Measurements from ENCODE around the gene FAM98B. TPM values are rescaled to one million over a fixed set of nuclear protein-coding genes. Genes with fewer than 3 reads are reported as not detected.

The FAM98B gene
- total and polyA plus RNA-seq, 9 of the 15 experiments (the other 6 are each of a cell fraction or from before 2014, with no cell fraction given) = 3.1 to 42.0 (median 9.4) TPM

GRCh38 chr15:38453971-38454695 is at the start of gene FAM98B (continued):
- TF ChIP-seq RBBP5 (IDR thresholded peaks at IDR 0.05; ENCODE audit: borderline replicate concordance, insufficient read depth, low read length, poor library complexity, severe bottlenecking) (peak; percentile 98), SIN3A (IDR thresholded peaks at IDR 0.05; ENCODE audit: borderline replicate concordance in 2 of 2, control insufficient read depth in 1 of 2, low read depth in 2 of 2, low read length in 2 of 2) (peak; percentile 51 to 65; a peak in 2 of 4 replicates), ZNF507 (tag; conservative IDR thresholded peaks at IDR 0.05) (no peak), BRD4 (IDR thresholded peaks at IDR 0.05) (no peak), SMC3 (conservative IDR thresholded peaks at IDR 0.05; ENCODE audit: insufficient read depth, low read depth, low read length) (0 out of 2 replicates have a peak, but pooled peaks have one; percentile 2), PTRF (tag; IDR thresholded peaks at IDR 0.05) (no peak), NKRF (IDR thresholded peaks at IDR 0.05; ENCODE audit: borderline replicate concordance) (peak; percentile 79; the same call in 1 of the 2 replicates), SAFB (IDR thresholded peaks at IDR 0.05; ENCODE audit: borderline replicate concordance, low read depth, low read length) (no peak), CBX5 (IDR thresholded peaks at IDR 0.05; ENCODE audit: borderline replicate concordance, low read depth) (peak; percentile 60; the same call in 1 of the 2 replicates), ZNF644 (tag; IDR thresholded peaks at IDR 0.05; ENCODE audit: low read depth) (no peak), CSDE1 (IDR thresholded peaks at IDR 0.05) (peak in 1 of 2 experiments; percentile 43; a peak in 1 of 4 replicates), TBL1XR1 (IDR thresholded peaks at IDR 0.05; ENCODE audit: low read length in 2 of 2) (peak; percentile 33 to 54; a peak in 1 of 4 replicates), NR4A1 (CRISPR knock-in tag; IDR thresholded peaks at IDR 0.05) (0 out of 2 replicates have a peak, but pooled peaks have one; percentile 24), NR4A1 (tag; IDR thresholded peaks at IDR 0.05) (peak; percentile 77), SOX6 (IDR thresholded peaks at IDR 0.05) (peak; percentile 32), ZNF217 (CRISPR knock-in tag; IDR thresholded peaks at IDR 0.05) (no peak)
- TF ChIP-seq, protein P1, sequence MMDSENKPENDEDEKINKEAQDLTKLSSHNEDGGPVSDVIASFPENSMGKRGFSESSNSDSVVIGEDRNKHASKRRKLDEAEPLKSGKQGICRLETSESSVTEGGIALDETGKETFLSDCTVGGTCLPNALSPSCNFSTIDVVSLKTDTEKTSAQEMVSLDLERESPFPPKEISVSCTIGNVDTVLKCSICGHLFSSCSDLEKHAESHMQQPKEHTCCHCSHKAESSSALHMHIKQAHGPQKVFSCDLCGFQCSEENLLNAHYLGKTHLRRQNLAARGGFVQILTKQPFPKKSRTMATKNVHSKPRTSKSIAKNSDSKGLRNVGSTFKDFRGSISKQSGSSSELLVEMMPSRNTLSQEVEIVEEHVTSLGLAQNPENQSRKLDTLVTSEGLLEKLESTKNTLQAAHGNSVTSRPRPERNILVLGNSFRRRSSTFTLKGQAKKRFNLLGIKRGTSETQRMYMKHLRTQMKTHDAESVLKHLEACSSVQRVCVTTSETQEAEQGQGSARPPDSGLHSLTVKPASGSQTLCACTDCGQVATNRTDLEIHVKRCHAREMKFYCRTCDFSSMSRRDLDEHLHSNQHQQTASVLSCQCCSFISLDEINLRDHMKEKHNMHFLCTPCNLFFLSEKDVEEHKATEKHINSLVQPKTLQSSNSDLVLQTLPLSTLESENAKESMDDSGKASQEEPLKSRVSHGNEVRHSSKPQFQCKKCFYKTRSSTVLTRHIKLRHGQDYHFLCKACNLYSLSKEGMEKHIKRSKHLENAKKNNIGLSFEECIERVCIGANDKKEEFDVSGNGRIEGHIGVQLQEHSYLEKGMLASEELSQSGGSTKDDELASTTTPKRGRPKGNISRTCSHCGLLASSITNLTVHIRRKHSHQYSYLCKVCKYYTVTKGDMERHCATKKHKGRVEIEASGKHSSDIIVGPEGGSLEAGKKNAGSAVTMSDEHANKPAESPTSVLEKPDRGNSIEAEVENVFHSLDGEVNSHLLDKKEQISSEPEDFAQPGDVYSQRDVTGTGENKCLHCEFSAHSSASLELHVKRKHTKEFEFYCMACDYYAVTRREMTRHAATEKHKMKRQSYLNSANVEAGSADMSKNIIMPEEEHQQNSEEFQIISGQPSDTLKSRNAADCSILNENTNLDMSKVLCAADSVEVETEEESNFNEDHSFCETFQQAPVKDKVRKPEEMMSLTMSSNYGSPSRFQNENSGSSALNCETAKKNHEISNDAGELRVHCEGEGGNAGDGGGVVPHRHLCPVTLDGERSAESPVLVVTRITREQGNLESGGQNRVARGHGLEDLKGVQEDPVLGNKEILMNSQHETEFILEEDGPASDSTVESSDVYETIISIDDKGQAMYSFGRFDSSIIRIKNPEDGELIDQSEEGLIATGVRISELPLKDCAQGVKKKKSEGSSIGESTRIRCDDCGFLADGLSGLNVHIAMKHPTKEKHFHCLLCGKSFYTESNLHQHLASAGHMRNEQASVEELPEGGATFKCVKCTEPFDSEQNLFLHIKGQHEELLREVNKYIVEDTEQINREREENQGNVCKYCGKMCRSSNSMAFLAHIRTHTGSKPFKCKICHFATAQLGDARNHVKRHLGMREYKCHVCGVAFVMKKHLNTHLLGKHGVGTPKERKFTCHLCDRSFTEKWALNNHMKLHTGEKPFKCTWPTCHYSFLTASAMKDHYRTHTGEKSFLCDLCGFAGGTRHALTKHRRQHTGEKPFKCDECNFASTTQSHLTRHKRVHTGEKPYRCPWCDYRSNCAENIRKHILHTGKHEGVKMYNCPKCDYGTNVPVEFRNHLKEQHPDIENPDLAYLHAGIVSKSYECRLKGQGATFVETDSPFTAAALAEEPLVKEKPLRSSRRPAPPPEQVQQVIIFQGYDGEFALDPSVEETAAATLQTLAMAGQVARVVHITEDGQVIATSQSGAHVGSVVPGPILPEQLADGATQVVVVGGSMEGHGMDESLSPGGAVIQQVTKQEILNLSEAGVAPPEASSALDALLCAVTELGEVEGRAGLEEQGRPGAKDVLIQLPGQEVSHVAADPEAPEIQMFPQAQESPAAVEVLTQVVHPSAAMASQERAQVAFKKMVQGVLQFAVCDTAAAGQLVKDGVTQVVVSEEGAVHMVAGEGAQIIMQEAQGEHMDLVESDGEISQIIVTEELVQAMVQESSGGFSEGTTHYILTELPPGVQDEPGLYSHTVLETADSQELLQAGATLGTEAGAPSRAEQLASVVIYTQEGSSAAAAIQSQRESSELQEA (IDR thresholded peaks at IDR 0.05; ENCODE audit: low read depth) = no peak
